Measurements from ENCODE around the gene ZCCHC18.
"Not testable (repeated sequence)": the region's sequence is repeated elsewhere in the genome, so short reads cannot be mapped to it uniquely, and the experiment has no call there.

The ZCCHC18 gene

GRCh38 chrX:104098151-104098808, 14.0 kb upstream of the ZCCHC18 start:
- no peak overlapping the region for H3K27ac ChIP-seq
- peak; percentile 48 for TF ChIP-seq CTCF (conservative IDR thresholded peaks at IDR 0.05)

GRCh38 chrX:104098919-104099318, 13.4 kb upstream of the ZCCHC18 start:
- TF ChIP-seq CTCF (conservative IDR thresholded peaks at IDR 0.05) = no peak
- H3K27ac ChIP-seq = no peak overlapping the region

GRCh38 chrX:104104676-104105075, 7.6 kb upstream of the ZCCHC18 start:
- TF ChIP-seq CTCF (conservative IDR thresholded peaks at IDR 0.05) = no peak
- H3K27ac ChIP-seq = no peak overlapping the region

- H3K27ac ChIP-seq = no peak overlapping the region
- no peak for TF ChIP-seq CTCF (conservative IDR thresholded peaks at IDR 0.05)
Measured at GRCh38 chrX:104105330-104106262, 6.7 kb upstream of the ZCCHC18 start.

GRCh38 chrX:104108955-104109354, 3.4 kb upstream of the ZCCHC18 start:
- H3K27ac ChIP-seq = no peak overlapping the region
- TF ChIP-seq CTCF (conservative IDR thresholded peaks at IDR 0.05) = no peak

- H3K27ac ChIP-seq = not testable (repeated sequence)
Measured at GRCh38 chrX:104110491-104111240, 1.7 kb upstream of the ZCCHC18 start.

GRCh38 chrX:104113222-104113965, 1.1 kb downstream of the ZCCHC18 start:
- H3K27ac ChIP-seq = no peak overlapping the region
- TF ChIP-seq CTCF (conservative IDR thresholded peaks at IDR 0.05) = peak; percentile 61
